GM12878 (cell line): Measurements from ENCODE around the gene KRT33A. TPM values are rescaled to one million over a fixed set of nuclear protein-coding genes. Genes with fewer than 3 reads are reported as not detected.

Experiments
- ATAC-seq: fragments of 200-7000 bp; cut with Tn5 transposase; 3 replicates; pipeline ENCODE4 v1.9.1; 2020; ENCODE audit warnings: mild to moderate bottlenecking, moderate library complexity
- BruUV-seq: library from RNA; stranded (reverse); fragments of 400-500 nt; replicated peaks from 2 replicates; lab custom pipeline; 2021; lab: Mats Ljungman, UMichigan
- CTCF ChIA-PET: fragments of 300-600 bp; sonication (Branson Sonifier 250); formaldehyde crosslinking; extraction: SDS; loops from one replicate; lab custom pipeline; 2021; ENCODE audit warnings: inconsistent platforms; lab: Yijun Ruan, JAX
- POLR2A ChIA-PET: fragments of 350-600 bp; formaldehyde crosslinking; extraction: SDS; loops from one replicate; lab custom pipeline; 2021; ENCODE audit warnings: inconsistent platforms; lab: Charles Lee
- RAD21 ChIA-PET: fragments of 300-600 bp; sonication (Branson Sonifier 250); formaldehyde crosslinking; loops from one replicate; lab custom pipeline; 2023; ENCODE audit warnings: antibody characterized with exemption; ENCODE audit not compliant: unreplicated experiment; lab: Charles Lee
- SMC1A ChIA-PET: fragments of 300-600 bp; sonication (Branson Sonifier 250); formaldehyde crosslinking; loops from one replicate; lab custom pipeline; 2023; ENCODE audit not compliant: unreplicated experiment, uncharacterized antibody; lab: Charles Lee
- DNase-seq: peaks from one replicate; pipeline ENCODE4 v3.0.0-alpha.2; 2011; ENCODE audit warnings: low read depth, low spot score
- FAIRE-seq: peaks from 3 replicates; lab custom pipeline; 2011; peaks lifted over from hg19 to GRCh38; lab: Jason Lieb, UNC
- H2AFZ ChIP-seq: 2 replicates; pipeline ENCODE4 v1.6.0; 2011; ENCODE audit warnings: low read depth, low read length, control low read depth; ENCODE audit not compliant: control insufficient read depth
- H3K27ac ChIP-seq: 2 replicates; pipeline ENCODE4 v1.5.1; 2011; ENCODE audit warnings: control low read depth; ENCODE audit not compliant: control insufficient read depth, insufficient read depth
- H3K27me3 ChIP-seq, 2 experiments: replicated peaks in 1 of 2; 2 replicates each; pipeline versions ENCODE4 v1.6.0 to v1.6.1; 2011; ENCODE audit warnings: low read length in 1 of 2; ENCODE audit not compliant: control insufficient read depth in 2 of 2, insufficient read depth in 2 of 2
- H3K36me3 ChIP-seq, 2 experiments: 2 replicates each; pipeline ENCODE4 v1.5.1; 2011; ENCODE audit warnings: low read length in 1 of 2; ENCODE audit not compliant: control insufficient read depth in 2 of 2, insufficient read depth in 2 of 2
- H3K4me1 ChIP-seq: 2 replicates; pipeline ENCODE4 v1.6.1; 2011; ENCODE audit warnings: mild to moderate bottlenecking, low read length, moderate library complexity, mixed read lengths; ENCODE audit not compliant: control insufficient read depth, insufficient read depth
- H3K4me2 ChIP-seq: 2 replicates; pipeline ENCODE4 v1.6.0; 2011; ENCODE audit warnings: control low read depth; ENCODE audit not compliant: control insufficient read depth, insufficient read depth
- H3K4me3 ChIP-seq: fragments of 200-600 bp; sonication (generic); 2 replicates; pipeline ENCODE4 v1.5.1; 2016
- H3K79me2 ChIP-seq: 2 replicates; pipeline ENCODE4 v1.6.0; 2011; ENCODE audit warnings: low read length; ENCODE audit not compliant: control insufficient read depth, insufficient read depth
- H3K9ac ChIP-seq: 2 replicates; pipeline ENCODE4 v1.8.0; 2011; ENCODE audit warnings: low read length, control low read depth, mixed read lengths; ENCODE audit not compliant: control insufficient read depth, insufficient read depth
- H3K9me3 ChIP-seq: replicated peaks from 3 replicates; pipeline ENCODE4 v1.5.1; 2011; ENCODE audit warnings: mild to moderate bottlenecking, low read length; ENCODE audit not compliant: control insufficient read depth, insufficient read depth
- H4K20me1 ChIP-seq: 2 replicates; pipeline ENCODE4 v1.6.0; 2011; ENCODE audit not compliant: control insufficient read depth, insufficient read depth
- CEBPB ChIP-seq, 2 experiments: fragments of 150-350 bp in 1 of 2; IDR thresholded peaks; 2 replicates each; pipeline ENCODE4 v1.6.1; 2012 to 2014; ENCODE audit warnings: low read depth in 2 of 2, low read length in 2 of 2, borderline replicate concordance in 1 of 2, inconsistent platforms in 1 of 2
- RFX5 ChIP-seq: IDR thresholded peaks from 2 replicates; pipeline ENCODE4 v1.6.1; 2011; ENCODE audit warnings: low read depth, low read length, improper control_type of control experiment
- SIX5 ChIP-seq: IDR thresholded peaks from 2 replicates; pipeline ENCODE4 v1.6.1; 2011; ENCODE audit warnings: mild to moderate bottlenecking, low read depth, low read length, moderate library complexity; ENCODE audit not compliant: severe bottlenecking
- SMAD1 ChIP-seq: fragments of 450-650 bp; IDR thresholded peaks from 2 replicates; pipeline ENCODE4 v1.6.1; 2018; ENCODE audit warnings: mild to moderate bottlenecking, low read depth; ENCODE audit not compliant: partially characterized antibody
- SMAD5 ChIP-seq: IDR thresholded peaks from 2 replicates; pipeline ENCODE4 v1.6.1; 2016; ENCODE audit warnings: antibody characterized with exemption, low read depth
- TCF3 ChIP-seq: IDR thresholded peaks from 2 replicates; pipeline ENCODE4 v1.6.1; 2012; ENCODE audit warnings: low read depth, mild to moderate bottlenecking, low read length, borderline replicate concordance; ENCODE audit not compliant: insufficient read depth
- TCF7 ChIP-seq: IDR thresholded peaks from 2 replicates; pipeline ENCODE4 v1.6.1; 2014; ENCODE audit warnings: antibody characterized with exemption, borderline replicate concordance
- WGBS: methylation state at CpG from one replicate; pipeline ENCODE4 v1.1.6; 2016; ENCODE audit warnings: low lambda C conversion rate; ENCODE audit not compliant: insufficient replicate concordance, insufficient coverage; ENCODE audit errors: missing lambda C conversion rate; 5-methylcytosine and 5-hydroxymethylcytosine counted together
- in situ Hi-C: fragments of 300-500 bp; cut with MboI; formaldehyde crosslinking; loops from 9 replicates; pipeline ENCODE4 v1.14.3; 2018; ENCODE audit warnings: mixed read lengths
- intact Hi-C: fragments of 100-400 bp; cut with micrococcal nuclease; formaldehyde crosslinking; loops from one replicate; pipeline ENCODE4 v1.14.2; 2022; ENCODE audit not compliant: unreplicated experiment
- polyA plus RNA-seq, 11 experiments: library from polyadenylated mRNA; depleted of rRNA in 4 of 11; unstranded in 6 of 11; stranded (reverse) in 5 of 11; fragments of >200 nt; fragmentation: Nextera tagmentation in 4 of 11; fragmentation: Illumina TruSeq in 1 of 11; extraction: Ambion mirVana in 4 of 11; extraction: Trizol in 1 of 11; gene quantifications; 1 replicate in 1 of 11; 2 replicates in 10 of 11; pipeline versions ENCODE4 v1.2.1 to v1.2.3, GENCODE V29; 2011 to 2016; ENCODE audit warnings: inconsistent platforms in 2 of 11, missing spikeins in 2 of 11, low read depth in 1 of 11
- total RNA-seq, 4 experiments: library from RNA; depleted of rRNA in 3 of 4; stranded (reverse); fragments of >200 nt in 3 of 4; fragmentation: Illumina TruSeq in 1 of 4; extraction: Trizol in 1 of 4; gene quantifications; 2 replicates each; pipeline versions ENCODE4 v1.2.1 to v1.2.3, GENCODE V29; 2013 to 2021

Gene KRT33A
- total and polyA plus RNA-seq, 10 of the 15 experiments (the other 5 are each of a cell fraction or from before 2014, with no cell fraction given): not detected

GRCh38 chr17:41333836-41334235, 16.8 kb downstream of the KRT33A start:
- ChIA-PET SMC1A (interaction anchor here (1.7 kb wide), 1 partner anchor 84 kb away, joined by 3 read pairs; no protein-coding TSS in a partner anchor), RAD21 (no interaction called here), CTCF (interaction anchor here (0.6 to 3.2 kb wide), 3 partner anchors 12 to 421 kb away, joined by 3 to 14 read pairs (median 4); no protein-coding TSS in a partner anchor), POLR2A (no interaction called here)
- FAIRE-seq (no peak), DNase-seq (no peak), ATAC-seq (no peak)
- Histone ChIP-seq H3K9ac (no peak overlapping the region), H3K36me3 (no peaks in the 10 kb centered on the region), H3K9me3 (no peaks in the 10 kb centered on the region; the same call in 2 of the 3 replicates), H3K4me3 (no peak overlapping the region), H3K27ac (no peak overlapping the region), H3K79me2 (no peaks in the 10 kb centered on the region), H3K4me1 (no peaks in the 10 kb centered on the region), H3K4me2 (no peak overlapping the region), H2AFZ (no peak overlapping the region), H3K27me3 (no peaks in the 10 kb centered on the region; a peak in 1 of 4 replicates), H4K20me1 (no peaks in the 10 kb centered on the region)
- WGBS: 25% methylated on average over 3 of the region's 3 CpGs
- in situ Hi-C loops (no loop called here), intact Hi-C loops (no loop called here)
- no peak for TF ChIP-seq TCF7
- TF ChIP-seq RFX5: no peak
- no peak for TF ChIP-seq SMAD1
- no peak for TF ChIP-seq SMAD5
- no peak for TF ChIP-seq TCF3
- no TSS peak for BruUV-seq

GRCh38 chr17:41333098-41333497, 17.5 kb downstream of the KRT33A start:
- Histone ChIP-seq H3K9ac (no peak overlapping the region), H3K27me3 (no peaks in the 10 kb centered on the region; a peak in 1 of 4 replicates), H3K79me2 (no peaks in the 10 kb centered on the region), H3K4me2 (no peak overlapping the region), H3K27ac (no peak overlapping the region), H2AFZ (no peak overlapping the region), H4K20me1 (no peaks in the 10 kb centered on the region), H3K4me3 (no peak overlapping the region), H3K9me3 (no peaks in the 10 kb centered on the region; the same call in 2 of the 3 replicates), H3K4me1 (no peaks in the 10 kb centered on the region), H3K36me3 (no peaks in the 10 kb centered on the region)
- BruUV-seq: no TSS peak
- 28% methylated on average over 5 of the region's 5 CpGs for WGBS
- no peak for DNase-seq
- ChIA-PET CTCF (interaction anchor here (3.2 kb wide), 1 partner anchor 11 kb away, joined by 14 read pairs; no protein-coding TSS in a partner anchor), SMC1A (interaction anchor here (1.7 kb wide), 1 partner anchor 84 kb away, joined by 3 read pairs; no protein-coding TSS in a partner anchor), RAD21 (no interaction called here), POLR2A (no interaction called here)
- no peak for FAIRE-seq
- no peak for ATAC-seq
- intact Hi-C loops: no loop called here
- TF ChIP-seq CEBPB (IDR thresholded peaks at IDR 0.05; ENCODE audit: borderline replicate concordance in 1 of 2, low read depth in 2 of 2, low read length in 2 of 2) (no peak), SIX5 (no peak)
- in situ Hi-C loops: no loop called here
